ENCODE data around the gene PARP9. TPM values are rescaled to one million over a fixed set of nuclear protein-coding genes. Genes with fewer than 3 reads are reported as not detected.

The PARP9 gene
- total and polyA plus RNA-seq, 2 of the 13 experiments (the other 11 are each of a cell fraction or from before 2014, with no cell fraction given) = 6.5 to 10.6 TPM

DNA sequence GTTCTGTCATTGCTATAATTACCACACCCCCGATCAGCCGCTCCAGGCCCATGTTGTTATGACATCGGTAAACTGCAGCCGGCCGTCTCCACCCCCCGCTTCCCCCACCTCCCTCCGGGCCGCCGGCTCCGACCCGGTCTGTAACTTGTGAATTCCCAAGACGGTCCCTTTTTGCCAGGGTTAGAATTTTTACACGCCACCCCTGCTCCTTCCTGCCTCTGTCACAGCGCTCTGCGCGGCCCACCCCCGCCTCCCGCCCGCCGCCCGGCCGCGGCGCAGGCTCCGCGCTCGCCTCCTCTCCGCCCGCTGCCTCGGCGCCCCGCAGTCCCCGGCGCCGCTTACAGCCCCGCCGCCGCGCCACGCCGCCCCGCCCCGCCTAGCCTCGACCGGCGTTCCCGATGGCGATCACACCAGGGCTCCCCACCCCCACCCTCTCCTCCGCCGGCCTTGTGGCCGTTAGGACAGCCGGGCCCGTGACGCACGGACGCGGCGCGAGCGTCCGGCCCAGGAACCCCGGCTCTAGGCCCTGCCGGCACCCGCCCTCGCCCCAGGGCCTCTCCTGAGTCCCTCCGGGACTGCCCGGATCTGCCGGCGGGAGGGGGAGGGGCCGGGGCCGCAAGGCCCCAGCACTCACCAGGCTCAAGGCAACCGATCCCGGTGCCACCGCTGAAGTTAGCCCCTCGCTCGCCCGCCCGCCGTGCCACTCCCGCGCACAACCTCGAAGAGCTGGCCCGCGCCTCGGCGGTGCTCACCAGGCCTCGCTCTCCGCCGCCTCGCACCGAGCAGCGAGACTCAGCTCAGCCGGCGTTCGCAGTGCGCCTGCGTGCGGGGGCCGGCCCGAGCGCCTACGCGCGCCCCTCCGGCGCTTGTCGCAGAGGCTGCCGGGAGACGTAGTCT, 49.7 kb downstream of the PARP9 start, which contains the start of gene KPNA1:
Gene KPNA1, minus strand, starts transcription at position 817 of the 897 bp plus-strand sequence. CDS start 18,374 bp downstream, outside the sequence.
- peak within 1 kb of the TSS; percentile 78 to 89 (median 79) for H3K4me3 ChIP-seq (replicated peaks in 1 of 3; ENCODE audit: insufficient read depth in 1 of 3, low read depth in 2 of 3, low read length in 3 of 3)
- ChIA-PET CTCF (ENCODE audit: low intra/inter-chr PET ratio, low total read pairs) (no interaction called here), POLR2A (interaction anchor here (0.8 to 1.5 kb wide), 11 partner anchors 10 to 280 kb away, joined by 3 to 12 read pairs (median 4); partner anchors contain the start of genes DTX3L, HSPBAP1, PARP14 and PARP9)
- H3K27me3 ChIP-seq (ENCODE audit: control insufficient read depth in 1 of 2, insufficient read depth in 2 of 2, low read length in 2 of 2) = no peaks in the 10 kb centered on the region; a peak in 1 of 5 replicates
- ATAC-seq = peak; percentile 94
- H4K20me1 ChIP-seq (ENCODE audit: insufficient read depth, low read length) = peaks cover 31% of the 10 kb centered on the region
- H2AFZ ChIP-seq (ENCODE audit: low read length) = peak within 1 kb of the TSS; percentile 80
- peaks cover 46% of the 10 kb centered on the region for H3K79me2 ChIP-seq (ENCODE audit: insufficient read depth, low read length)
- peak within 1 kb of the TSS; percentile 97 for H3K4me2 ChIP-seq (ENCODE audit: low read depth, low read length)
- H3K36me3 ChIP-seq (replicated peaks in 1 of 2; ENCODE audit: control insufficient read depth in 1 of 2, insufficient read depth in 2 of 2, low read length in 2 of 2) = no peaks in the 10 kb centered on the region
- in situ Hi-C loops (cut with HindIII; ENCODE audit: extremely low pct_ligation_motif_present, low pct_unique_long_range_greater_than_20kb) (no loop called here), intact Hi-C loops (cut with micrococcal nuclease; ENCODE audit: unreplicated experiment) (loop anchor here (5.0 kb wide), 1 partner anchor 42 kb away; no protein-coding TSS in a partner anchor)
- BruUV-seq (replicated peaks) = no TSS peak
- DNase-seq (ENCODE audit: low spot score) = peak; percentile 76
- no peaks in the 10 kb centered on the region for H3K9me3 ChIP-seq (ENCODE audit: low read length)
- peak within 1 kb of the TSS; percentile 97 for H3K27ac ChIP-seq (ENCODE audit: extremely low read length, insufficient read depth, low read length)
- 2% methylated on average over 28 of the region's 109 CpGs for WGBS (ENCODE audit: low lambda C conversion rate)
- H3K9ac ChIP-seq (ENCODE audit: insufficient read depth, low read depth, low read length) = peak within 1 kb of the TSS; percentile 98
- H3K4me1 ChIP-seq (ENCODE audit: insufficient read depth, low read length) = peaks cover 56% of the 10 kb centered on the region
- no peak for FAIRE-seq
- TF ChIP-seq, protein P1, sequence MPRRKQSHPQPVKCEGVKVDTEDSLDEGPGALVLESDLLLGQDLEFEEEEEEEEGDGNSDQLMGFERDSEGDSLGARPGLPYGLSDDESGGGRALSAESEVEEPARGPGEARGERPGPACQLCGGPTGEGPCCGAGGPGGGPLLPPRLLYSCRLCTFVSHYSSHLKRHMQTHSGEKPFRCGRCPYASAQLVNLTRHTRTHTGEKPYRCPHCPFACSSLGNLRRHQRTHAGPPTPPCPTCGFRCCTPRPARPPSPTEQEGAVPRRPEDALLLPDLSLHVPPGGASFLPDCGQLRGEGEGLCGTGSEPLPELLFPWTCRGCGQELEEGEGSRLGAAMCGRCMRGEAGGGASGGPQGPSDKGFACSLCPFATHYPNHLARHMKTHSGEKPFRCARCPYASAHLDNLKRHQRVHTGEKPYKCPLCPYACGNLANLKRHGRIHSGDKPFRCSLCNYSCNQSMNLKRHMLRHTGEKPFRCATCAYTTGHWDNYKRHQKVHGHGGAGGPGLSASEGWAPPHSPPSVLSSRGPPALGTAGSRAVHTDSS (CRISPR knock-in tag; conservative IDR thresholded peaks at IDR 0.05) = no peak
- TF ChIP-seq SPEN (CRISPR knock-in tag; IDR thresholded peaks at IDR 0.05; ENCODE audit: low read depth) (peak; percentile 89), KLF16 (CRISPR knock-in tag; IDR thresholded peaks at IDR 0.05) (peak; percentile 71 to 86; a peak in 2 of 4 replicates), MED1 (CRISPR knock-in tag; IDR thresholded peaks at IDR 0.05) (peak; percentile 45; the same call in 1 of the 2 replicates), ZC3H4 (CRISPR knock-in tag; IDR thresholded peaks at IDR 0.05; ENCODE audit: borderline replicate concordance) (no peak), ZNF383 (CRISPR knock-in tag; IDR thresholded peaks at IDR 0.05; ENCODE audit: borderline replicate concordance) (no peak), NRL (CRISPR knock-in tag; IDR thresholded peaks at IDR 0.05; ENCODE audit: borderline replicate concordance) (peak; percentile 75; the same call in 1 of the 2 replicates), ZNF572 (CRISPR knock-in tag; IDR thresholded peaks at IDR 0.05) (no peak), ZNF746 (CRISPR knock-in tag; IDR thresholded peaks at IDR 0.05) (no peak), ZZZ3 (CRISPR knock-in tag; IDR thresholded peaks at IDR 0.05; ENCODE audit: borderline replicate concordance) (no peak), EHMT2 (IDR thresholded peaks at IDR 0.05; ENCODE audit: borderline replicate concordance, low read depth, low read length) (no peak), SMAD1 (CRISPR knock-in tag; IDR thresholded peaks at IDR 0.05; ENCODE audit: borderline replicate concordance, low read depth) (0 out of 2 replicates have a peak, but pooled peaks have one; percentile 32), NCOA5 (CRISPR knock-in tag; IDR thresholded peaks at IDR 0.05) (no peak), ZNF329 (CRISPR knock-in tag; IDR thresholded peaks at IDR 0.05; ENCODE audit: low read depth) (peak; percentile 65; the same call in 1 of the 2 replicates)
- TF ChIP-seq, protein P2, sequence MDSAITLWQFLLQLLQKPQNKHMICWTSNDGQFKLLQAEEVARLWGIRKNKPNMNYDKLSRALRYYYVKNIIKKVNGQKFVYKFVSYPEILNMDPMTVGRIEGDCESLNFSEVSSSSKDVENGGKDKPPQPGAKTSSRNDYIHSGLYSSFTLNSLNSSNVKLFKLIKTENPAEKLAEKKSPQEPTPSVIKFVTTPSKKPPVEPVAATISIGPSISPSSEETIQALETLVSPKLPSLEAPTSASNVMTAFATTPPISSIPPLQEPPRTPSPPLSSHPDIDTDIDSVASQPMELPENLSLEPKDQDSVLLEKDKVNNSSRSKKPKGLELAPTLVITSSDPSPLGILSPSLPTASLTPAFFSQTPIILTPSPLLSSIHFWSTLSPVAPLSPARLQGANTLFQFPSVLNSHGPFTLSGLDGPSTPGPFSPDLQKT (CRISPR knock-in tag; IDR thresholded peaks at IDR 0.05; ENCODE audit: borderline replicate concordance) = no peak
- TF ChIP-seq, protein P3, sequence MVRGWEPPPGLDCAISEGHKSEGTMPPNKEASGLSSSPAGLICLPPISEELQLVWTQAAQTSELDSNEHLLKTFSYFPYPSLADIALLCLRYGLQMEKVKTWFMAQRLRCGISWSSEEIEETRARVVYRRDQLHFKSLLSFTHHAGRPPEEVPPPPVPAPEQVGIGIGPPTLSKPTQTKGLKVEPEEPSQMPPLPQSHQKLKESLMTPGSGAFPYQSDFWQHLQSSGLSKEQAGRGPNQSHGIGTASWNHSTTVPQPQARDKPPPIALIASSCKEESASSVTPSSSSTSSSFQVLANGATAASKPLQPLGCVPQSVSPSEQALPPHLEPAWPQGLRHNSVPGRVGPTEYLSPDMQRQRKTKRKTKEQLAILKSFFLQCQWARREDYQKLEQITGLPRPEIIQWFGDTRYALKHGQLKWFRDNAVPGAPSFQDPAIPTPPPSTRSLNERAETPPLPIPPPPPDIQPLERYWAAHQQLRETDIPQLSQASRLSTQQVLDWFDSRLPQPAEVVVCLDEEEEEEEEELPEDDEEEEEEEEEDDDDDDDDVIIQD (CRISPR knock-in tag; IDR thresholded peaks at IDR 0.05; ENCODE audit: low read depth) = no peak
- TF ChIP-seq, protein P4, sequence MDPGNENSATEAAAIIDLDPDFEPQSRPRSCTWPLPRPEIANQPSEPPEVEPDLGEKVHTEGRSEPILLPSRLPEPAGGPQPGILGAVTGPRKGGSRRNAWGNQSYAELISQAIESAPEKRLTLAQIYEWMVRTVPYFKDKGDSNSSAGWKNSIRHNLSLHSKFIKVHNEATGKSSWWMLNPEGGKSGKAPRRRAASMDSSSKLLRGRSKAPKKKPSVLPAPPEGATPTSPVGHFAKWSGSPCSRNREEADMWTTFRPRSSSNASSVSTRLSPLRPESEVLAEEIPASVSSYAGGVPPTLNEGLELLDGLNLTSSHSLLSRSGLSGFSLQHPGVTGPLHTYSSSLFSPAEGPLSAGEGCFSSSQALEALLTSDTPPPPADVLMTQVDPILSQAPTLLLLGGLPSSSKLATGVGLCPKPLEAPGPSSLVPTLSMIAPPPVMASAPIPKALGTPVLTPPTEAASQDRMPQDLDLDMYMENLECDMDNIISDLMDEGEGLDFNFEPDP (CRISPR knock-in tag; conservative IDR thresholded peaks at IDR 0.05) = no peak
